ENCODE measurements around the gene IDH3B. TPM values are rescaled to one million over a fixed set of nuclear protein-coding genes. Genes with fewer than 3 reads are reported as not detected.

IDH3B gene
- total RNA-seq, 1 donor from 2014 or later = 64.7 TPM

GRCh38 chr20:2707353-2708072, 43.5 kb upstream of the IDH3B start:
- no peak for DNase-seq
- H3K4me3 ChIP-seq = no peak overlapping the region
- no peaks in the 10 kb centered on the region for H3K9me3 ChIP-seq
- peak in 1 of 2 donors; percentile 27 for ATAC-seq
- H3K4me1 ChIP-seq = no peaks in the 10 kb centered on the region
- H3K27ac ChIP-seq = no peak overlapping the region
- no peak for TF ChIP-seq CTCF (IDR thresholded peaks at IDR 0.05)
- intact Hi-C loops (cut with DNase I) = no loop called here
- no peaks in the 10 kb centered on the region for H3K36me3 ChIP-seq
- peaks cover 5% of the 10 kb centered on the region for H3K27me3 ChIP-seq (ENCODE audit: low read depth)

GRCh38 chr20:2706688-2707352, 42.8 kb upstream of the IDH3B start:
- ATAC-seq = no peak
- Histone ChIP-seq H3K27ac (no peak overlapping the region), H3K4me1 (no peaks in the 10 kb centered on the region), H3K27me3 (ENCODE audit: low read depth) (peaks cover 2% of the 10 kb centered on the region), H3K4me3 (no peak overlapping the region), H3K9me3 (no peaks in the 10 kb centered on the region), H3K36me3 (no peaks in the 10 kb centered on the region)
- DNase-seq = no peak
- intact Hi-C loops (cut with DNase I) = no loop called here
- no peak for TF ChIP-seq CTCF (IDR thresholded peaks at IDR 0.05)

GRCh38 chr20:2705931-2706645, 42.1 kb upstream of the IDH3B start:
- H3K27ac ChIP-seq = no peak overlapping the region
- no peaks in the 10 kb centered on the region for H3K4me1 ChIP-seq
- ATAC-seq (no peak), DNase-seq (no peak)
- intact Hi-C loops (cut with DNase I) = no loop called here
- no peak for TF ChIP-seq CTCF (IDR thresholded peaks at IDR 0.05)
- no peaks in the 10 kb centered on the region for H3K36me3 ChIP-seq
- H3K4me3 ChIP-seq = no peak overlapping the region
- H3K27me3 ChIP-seq (ENCODE audit: low read depth) = no peaks in the 10 kb centered on the region
- H3K9me3 ChIP-seq = no peaks in the 10 kb centered on the region

- no peak for TF ChIP-seq CTCF (IDR thresholded peaks at IDR 0.05)
- Histone ChIP-seq H3K4me3 (no peak overlapping the region), H3K27me3 (ENCODE audit: low read depth) (no peaks in the 10 kb centered on the region), H3K9me3 (no peaks in the 10 kb centered on the region), H3K36me3 (no peaks in the 10 kb centered on the region), H3K4me1 (no peaks in the 10 kb centered on the region), H3K27ac (no peak overlapping the region)
- DNase-seq = no peak
- intact Hi-C loops (cut with DNase I) = no loop called here
- no peak for ATAC-seq
Measured at GRCh38 chr20:2703716-2704475, 39.9 kb upstream of the IDH3B start.

- no peak overlapping the region for H3K4me3 ChIP-seq
- DNase-seq = no peak
- H3K27me3 ChIP-seq (ENCODE audit: low read depth) = peaks cover 4% of the 10 kb centered on the region
- H3K9me3 ChIP-seq = no peaks in the 10 kb centered on the region
- H3K4me1 ChIP-seq = no peaks in the 10 kb centered on the region
- H3K27ac ChIP-seq = no peak overlapping the region
- no peak for ATAC-seq
- TF ChIP-seq CTCF (IDR thresholded peaks at IDR 0.05) = no peak
- intact Hi-C loops (cut with DNase I) = no loop called here
- H3K36me3 ChIP-seq = no peaks in the 10 kb centered on the region
Measured at GRCh38 chr20:2701671-2702081, 37.7 kb upstream of the IDH3B start.

Measured in lower lobe of right lung (tissue), 2 donors.